GM10847 (cell line): ENCODE data around the gene CARMIL1.

Experiments used
- POLR2A ChIP-seq: IDR thresholded peaks from 2 replicates; pipeline ENCODE4 v1.6.1; 2011; ENCODE audit not compliant: insufficient read length; ENCODE audit errors: extremely low read depth

Gene CARMIL1

GRCh38 chr6:25442898-25443297 lies 163.7 kb downstream of the CARMIL1 start:
- TF ChIP-seq POLR2A: no peak

DNA sequence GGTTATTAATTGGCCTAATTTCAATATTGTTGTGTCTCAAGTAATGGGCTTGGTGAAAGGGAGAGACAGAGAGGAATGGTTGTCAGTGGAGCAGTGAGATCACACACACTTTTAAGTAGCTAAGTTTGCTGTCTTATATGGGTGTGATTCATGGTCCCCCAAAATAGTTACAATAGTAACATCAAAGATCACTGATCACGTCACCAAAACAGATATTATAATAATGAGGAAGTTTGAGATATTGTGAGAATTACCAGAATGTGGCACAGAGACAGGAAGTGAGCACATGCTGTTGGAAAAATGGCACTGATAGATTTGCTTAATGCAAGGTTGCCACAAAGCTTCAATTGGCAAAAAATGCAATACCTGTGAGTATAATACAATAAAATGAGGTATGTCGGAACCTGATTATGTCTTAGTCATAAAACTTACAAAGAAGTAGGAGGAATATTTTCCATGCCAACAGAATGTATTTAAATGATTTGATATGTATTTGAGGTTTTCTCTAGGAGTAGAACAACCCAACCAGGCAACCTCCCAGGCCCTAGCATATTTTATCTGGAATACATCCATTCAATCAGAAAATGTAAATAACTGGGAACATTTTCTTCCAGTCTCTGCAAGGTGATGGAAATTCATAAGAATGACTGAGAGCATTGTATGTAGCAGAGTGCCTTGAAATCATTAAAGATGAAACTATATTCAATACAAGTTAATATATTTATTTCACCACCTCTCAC lies 167.8 kb downstream of the CARMIL1 start:
- TF ChIP-seq POLR2A: no peak

- no peak for TF ChIP-seq POLR2A
Observed at GRCh38 chr6:25447570-25447929, 168.4 kb downstream of the CARMIL1 start.

DNA sequence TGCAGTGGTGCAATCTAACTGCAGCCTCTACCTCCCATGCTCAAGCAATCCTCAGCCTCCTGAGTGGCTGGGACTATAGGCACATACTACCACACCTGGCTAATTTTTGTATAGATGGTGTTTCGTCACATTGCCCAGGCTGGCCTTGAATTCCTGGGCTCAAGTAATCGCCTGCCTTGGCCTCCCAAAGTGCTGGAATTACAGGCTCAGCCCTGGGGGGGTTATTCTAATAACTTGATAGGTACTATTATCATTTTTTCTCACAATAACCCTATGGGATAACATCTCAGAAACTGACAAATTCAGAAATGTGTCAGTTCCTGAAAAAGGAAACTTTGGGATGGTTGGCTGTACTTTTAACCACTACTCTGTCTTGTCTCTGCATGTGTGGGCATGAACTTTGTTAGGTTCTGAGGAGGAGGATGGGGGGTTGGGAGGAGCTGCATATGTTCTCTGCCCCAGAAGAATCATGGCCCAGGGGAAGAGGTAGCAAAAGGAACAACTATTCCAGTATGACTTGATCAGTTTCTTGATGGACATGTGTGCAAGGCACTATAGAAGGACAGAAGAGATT lies 169.9 kb downstream of the CARMIL1 start:
- no peak for TF ChIP-seq POLR2A

DNA sequence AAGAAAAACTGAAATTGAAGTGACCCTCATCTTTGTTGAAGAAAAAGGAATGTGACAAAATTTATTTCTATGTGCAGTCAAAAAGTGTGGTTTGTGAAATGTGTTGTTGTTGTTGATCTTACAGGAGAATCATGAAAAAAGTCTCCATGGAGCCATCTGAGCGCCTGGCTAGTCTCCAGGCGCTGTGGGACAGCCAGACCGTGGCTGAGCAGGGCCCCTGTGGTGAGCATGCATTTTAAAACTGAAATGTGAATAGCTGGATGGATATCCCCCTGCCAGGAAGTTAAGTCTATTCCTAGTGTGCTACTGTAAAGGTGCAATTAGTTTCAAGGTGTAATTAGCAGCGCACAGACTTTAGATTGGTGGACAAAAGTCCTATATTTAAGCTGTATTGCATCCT lies 170.6 kb downstream of the CARMIL1 start:
- TF ChIP-seq POLR2A: no peak

DNA sequence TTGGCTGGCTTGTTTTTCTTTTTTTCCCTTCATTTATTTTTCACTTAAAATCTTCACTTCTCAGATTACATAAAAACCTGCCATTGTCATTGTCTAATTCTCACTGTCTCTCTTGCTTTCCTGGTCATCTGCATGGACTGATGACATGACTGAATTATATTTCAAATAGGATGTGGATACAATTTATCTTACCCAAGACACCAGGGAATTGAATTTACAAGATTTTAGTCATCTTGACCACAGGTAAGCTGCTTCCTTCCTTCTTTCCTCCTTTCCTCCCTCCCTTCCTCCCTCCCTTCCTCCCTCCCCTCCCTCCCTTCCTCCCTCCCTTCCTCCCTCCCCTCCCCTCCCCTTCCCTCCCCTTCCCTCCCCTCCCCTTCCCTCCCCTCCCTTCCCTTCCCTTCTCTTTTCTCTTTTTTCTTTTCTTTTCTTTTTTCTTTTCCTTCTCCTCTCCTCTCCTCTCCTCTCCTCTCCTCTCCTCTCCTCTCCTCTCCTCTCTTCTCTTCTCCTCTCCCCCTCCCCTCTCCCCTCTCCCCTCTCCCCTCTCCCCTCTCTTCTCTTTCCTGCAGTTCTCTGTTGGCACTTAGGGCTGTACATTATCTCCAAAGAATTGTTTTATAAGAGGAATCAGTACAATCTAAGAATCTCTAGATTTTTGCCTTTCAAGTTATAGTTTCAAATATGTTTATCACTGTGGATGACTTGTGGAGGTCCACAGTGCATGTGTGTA lies 171.5 kb downstream of the CARMIL1 start:
- TF ChIP-seq POLR2A: no peak

GRCh38 chr6:25452031-25452430 lies 172.9 kb downstream of the CARMIL1 start:
- TF ChIP-seq POLR2A: no peak

GRCh38 chr6:25453288-25453687 lies 174.1 kb downstream of the CARMIL1 start:
- no peak for TF ChIP-seq POLR2A

DNA sequence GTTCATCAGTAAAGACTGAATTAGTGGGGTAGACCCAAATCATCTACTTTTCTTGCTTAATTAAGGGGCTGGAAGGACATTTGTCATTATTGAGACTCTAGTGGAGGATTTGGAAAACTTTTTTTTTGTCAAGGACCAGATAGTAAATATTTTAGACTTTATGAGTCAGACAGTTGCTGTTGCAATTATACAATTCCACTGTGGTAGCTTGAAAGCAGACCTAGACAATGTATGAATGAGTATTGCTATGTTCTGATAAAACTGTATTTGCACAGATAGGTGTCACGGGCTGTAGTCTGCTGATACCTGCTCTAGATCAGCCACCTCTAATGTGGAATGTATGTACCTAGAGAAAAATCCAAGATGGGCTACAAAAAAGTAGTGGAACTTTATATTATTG lies 175.0 kb downstream of the CARMIL1 start:
- no peak for TF ChIP-seq POLR2A

GRCh38 chr6:25456249-25457040 lies 177.3 kb downstream of the CARMIL1 start:
- no peak for TF ChIP-seq POLR2A

GRCh38 chr6:25457516-25457915 lies 178.3 kb downstream of the CARMIL1 start:
- no peak for TF ChIP-seq POLR2A

DNA sequence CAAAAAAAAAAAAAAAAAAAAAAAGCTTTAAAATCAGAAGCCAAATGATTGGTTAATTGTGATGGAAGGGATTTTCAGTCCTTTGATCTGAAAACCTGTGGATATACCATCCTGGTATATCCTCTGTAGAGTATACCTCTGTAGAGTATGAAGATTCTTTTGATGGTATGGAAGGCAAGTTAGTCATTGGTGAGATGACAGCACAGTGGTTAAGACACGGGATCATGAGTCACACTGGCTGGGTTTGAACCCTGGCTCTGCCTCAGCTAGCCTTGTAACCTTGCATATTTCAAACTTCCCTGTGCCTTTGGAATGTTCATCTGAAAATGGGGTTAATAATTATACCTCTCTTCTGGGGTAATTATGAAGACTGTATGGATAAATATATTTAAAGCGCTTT lies 179.3 kb downstream of the CARMIL1 start:
- no peak for TF ChIP-seq POLR2A

GRCh38 chr6:25462235-25462897 lies 183.2 kb downstream of the CARMIL1 start:
- no peak for TF ChIP-seq POLR2A

- TF ChIP-seq POLR2A: no peak
Observed at GRCh38 chr6:25463441-25463840, 184.3 kb downstream of the CARMIL1 start.

GRCh38 chr6:25464225-25464624 lies 185.1 kb downstream of the CARMIL1 start:
- TF ChIP-seq POLR2A: no peak
